A549 (cell line): Measurements from ENCODE around the gene LRTM2.

Experiments
- CEBPB ChIP-seq, 2 experiments: fragments of >200 bp in 1 of 2; sonication (Bioruptor Twin) in 1 of 2; formaldehyde crosslinking in 1 of 2; IDR thresholded peaks; 2 replicates each; pipeline ENCODE4 v1.6.1; 2012 to 2016
- EP300 ChIP-seq, 2 experiments: fragments of >200 bp; sonication (Bioruptor Twin); formaldehyde crosslinking; IDR thresholded peaks; 2 replicates in 1 of 2; 3 replicates in 1 of 2; pipeline ENCODE4 v1.6.1; 2016 to 2017
- HOXB13 ChIP-seq: fragments of 250-450 bp; sonication (Bioruptor Pico); IDR thresholded peaks from 2 replicates; pipeline ENCODE4 v1.5.0; 2020; ENCODE audit warnings: low read depth, mild to moderate bottlenecking, moderate library complexity
- JUNB ChIP-seq: fragments of >200 bp; sonication (Bioruptor Twin); formaldehyde crosslinking; IDR thresholded peaks from 2 replicates; pipeline ENCODE4 v1.6.1; 2016
- KDM1A ChIP-seq: fragments of 200-600 bp; sonication (generic); IDR thresholded peaks from 2 replicates; pipeline ENCODE4 v1.6.1; 2016; ENCODE audit warnings: low read depth, mild to moderate bottlenecking
- PBX3 ChIP-seq: IDR thresholded peaks from 2 replicates; pipeline ENCODE4 v1.6.1; 2012
- POLR2A ChIP-seq: IDR thresholded peaks from 2 replicates; pipeline ENCODE4 v1.6.1; 2012; ENCODE audit warnings: mild to moderate bottlenecking, low read length
- POLR2AphosphoS2 ChIP-seq: conservative IDR thresholded peaks from 2 replicates; pipeline ENCODE4 v1.6.1; 2012; ENCODE audit warnings: low read length, improper control_type of control experiment, inconsistent platforms
- REST ChIP-seq: fragments of 200-600 bp; sonication (generic); IDR thresholded peaks from 2 replicates; pipeline ENCODE4 v1.6.1; 2016; ENCODE audit warnings: antibody characterized with exemption, mild to moderate bottlenecking, moderate library complexity
- SREBF2 ChIP-seq: fragments of 450-650 bp; IDR thresholded peaks from 2 replicates; pipeline ENCODE4 v1.6.1; 2014; ENCODE audit warnings: mild to moderate bottlenecking, moderate library complexity
- ZSCAN20 ChIP-seq: fragments of 250-450 bp; sonication (Bioruptor Pico); IDR thresholded peaks from 2 replicates; pipeline ENCODE4 v1.8.0; 2022; ENCODE audit warnings: mild to moderate bottlenecking, moderate library complexity
- TF ChIP-seq, protein P1 (sequence below): fragments of >200 bp; sonication (Bioruptor Twin); formaldehyde crosslinking; IDR thresholded peaks from 3 replicates; pipeline ENCODE4 v1.5.1; 2016

GRCh38 chr12:1819050-1819449 lies 1.3 kb upstream of the LRTM2 start:
- TF ChIP-seq, protein P1, sequence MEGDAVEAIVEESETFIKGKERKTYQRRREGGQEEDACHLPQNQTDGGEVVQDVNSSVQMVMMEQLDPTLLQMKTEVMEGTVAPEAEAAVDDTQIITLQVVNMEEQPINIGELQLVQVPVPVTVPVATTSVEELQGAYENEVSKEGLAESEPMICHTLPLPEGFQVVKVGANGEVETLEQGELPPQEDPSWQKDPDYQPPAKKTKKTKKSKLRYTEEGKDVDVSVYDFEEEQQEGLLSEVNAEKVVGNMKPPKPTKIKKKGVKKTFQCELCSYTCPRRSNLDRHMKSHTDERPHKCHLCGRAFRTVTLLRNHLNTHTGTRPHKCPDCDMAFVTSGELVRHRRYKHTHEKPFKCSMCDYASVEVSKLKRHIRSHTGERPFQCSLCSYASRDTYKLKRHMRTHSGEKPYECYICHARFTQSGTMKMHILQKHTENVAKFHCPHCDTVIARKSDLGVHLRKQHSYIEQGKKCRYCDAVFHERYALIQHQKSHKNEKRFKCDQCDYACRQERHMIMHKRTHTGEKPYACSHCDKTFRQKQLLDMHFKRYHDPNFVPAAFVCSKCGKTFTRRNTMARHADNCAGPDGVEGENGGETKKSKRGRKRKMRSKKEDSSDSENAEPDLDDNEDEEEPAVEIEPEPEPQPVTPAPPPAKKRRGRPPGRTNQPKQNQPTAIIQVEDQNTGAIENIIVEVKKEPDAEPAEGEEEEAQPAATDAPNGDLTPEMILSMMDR, result no peak
- TF ChIP-seq HOXB13 (CRISPR knock-in tag) (no peak), POLR2A (no peak), KDM1A (no peak), JUNB (no peak), SREBF2 (no peak), REST (no peak), ZSCAN20 (CRISPR knock-in tag) (no peak), EP300 (IDR thresholded peaks at IDR 0.05) (no peak), POLR2AphosphoS2 (no peak), PBX3 (no peak), CEBPB (IDR thresholded peaks at IDR 0.05) (no peak)
